ENCODE data around the gene CTTN.

The CTTN gene

GRCh38 chr11:70409437-70409836 is 11.1 kb downstream of the CTTN start:
- intact Hi-C loops (cut with DNase I; ENCODE audit: low total_unique reads) = no loop called here
- no peak overlapping the region for H3K27ac ChIP-seq
- no peak overlapping the region for H3K4me3 ChIP-seq
- H3K27me3 ChIP-seq = no peaks in the 10 kb centered on the region
- peaks cover 86 to 95% (median 90%) of the 10 kb centered on the region in 3 donors for H3K36me3 ChIP-seq
- no peaks in the 10 kb centered on the region for H3K9me3 ChIP-seq
- DNase-seq = no peak
- no peak for TF ChIP-seq CTCF (IDR thresholded peaks at IDR 0.05)
- H3K4me1 ChIP-seq = no peaks in the 10 kb centered on the region

- no peaks in the 10 kb centered on the region for H3K27me3 ChIP-seq
- intact Hi-C loops (cut with DNase I; ENCODE audit: low total_unique reads) = no loop called here
- peaks cover 90 to 99% (median 95%) of the 10 kb centered on the region in 3 donors for H3K36me3 ChIP-seq
- no peak overlapping the region for H3K4me3 ChIP-seq
- H3K9me3 ChIP-seq = no peaks in the 10 kb centered on the region
- H3K4me1 ChIP-seq = no peaks in the 10 kb centered on the region
- TF ChIP-seq CTCF (IDR thresholded peaks at IDR 0.05) = no peak
- H3K27ac ChIP-seq = no peak overlapping the region
- DNase-seq = no peak
These were observed 11.5 kb downstream of the CTTN start for GRCh38 chr11:70409871-70410270.

- H3K27me3 ChIP-seq = no peaks in the 10 kb centered on the region
- no peaks in the 10 kb centered on the region for H3K4me1 ChIP-seq
- H3K27ac ChIP-seq = no peak overlapping the region
These were observed 12.2 kb downstream of the CTTN start for GRCh38 chr11:70410276-70411205.

GRCh38 chr11:70411713-70412452 is 13.6 kb downstream of the CTTN start:
- Histone ChIP-seq H3K36me3 (peaks cover 100% of the 10 kb centered on the region in 3 donors), H3K9me3 (no peaks in the 10 kb centered on the region), H3K27ac (no peak overlapping the region), H3K4me1 (no peaks in the 10 kb centered on the region), H3K27me3 (no peaks in the 10 kb centered on the region), H3K4me3 (no peak overlapping the region)
- TF ChIP-seq CTCF (IDR thresholded peaks at IDR 0.05) = no peak
- intact Hi-C loops (cut with DNase I; ENCODE audit: low total_unique reads) = no loop called here
- DNase-seq = no peak

More at GRCh38 chr11:70410276-70411205, 12.2 kb downstream of the CTTN start:
- TF ChIP-seq CTCF (IDR thresholded peaks at IDR 0.05) = no peak
- H3K36me3 ChIP-seq = peaks cover 95 to 100% (median 95%) of the 10 kb centered on the region in 3 donors
- intact Hi-C loops (cut with DNase I; ENCODE audit: low total_unique reads) = no loop called here
- DNase-seq = no peak
- H3K4me3 ChIP-seq = no peak overlapping the region
- no peaks in the 10 kb centered on the region for H3K9me3 ChIP-seq

- H3K4me1 ChIP-seq = no peaks in the 10 kb centered on the region
- DNase-seq = no peak
- no peak overlapping the region for H3K27ac ChIP-seq
- intact Hi-C loops (cut with DNase I; ENCODE audit: low total_unique reads) = no loop called here
- H3K27me3 ChIP-seq = no peaks in the 10 kb centered on the region
- H3K9me3 ChIP-seq = no peaks in the 10 kb centered on the region
- no peak overlapping the region for H3K4me3 ChIP-seq
- no peak for TF ChIP-seq CTCF (IDR thresholded peaks at IDR 0.05)
- H3K36me3 ChIP-seq = peaks cover 100% of the 10 kb centered on the region in 3 donors
These were observed 14.8 kb downstream of the CTTN start for GRCh38 chr11:70413151-70413550.

Data from tibial artery (tissue), 4 donors.